Neural cell (in vitro differentiated cells): Measurements from ENCODE around the gene PLD3.

Experiments
- EZH2 ChIP-seq: fragments of 200-600, 300-800 bp; shearing (Covaris generic), sonication (generic); IDR thresholded peaks from 2 replicates; pipeline ENCODE4 v1.6.1; 2014; ENCODE audit warnings: antibody characterized with exemption, low read length, borderline replicate concordance, mild to moderate bottlenecking; ENCODE audit not compliant: insufficient read depth, poor library complexity, severe bottlenecking
- TF ChIP-seq, protein P1 (sequence below): fragments of 450-650 bp; IDR thresholded peaks from 2 replicates; pipeline ENCODE4 v1.5.1; 2014; ENCODE audit warnings: antibody characterized with exemption, mild to moderate bottlenecking, moderate library complexity; ENCODE audit not compliant: poor library complexity, severe bottlenecking
- TF ChIP-seq, protein P2 (sequence below): IDR thresholded peaks from 2 replicates; pipeline ENCODE4 v1.6.1; 2012; ENCODE audit warnings: borderline replicate concordance

DNA sequence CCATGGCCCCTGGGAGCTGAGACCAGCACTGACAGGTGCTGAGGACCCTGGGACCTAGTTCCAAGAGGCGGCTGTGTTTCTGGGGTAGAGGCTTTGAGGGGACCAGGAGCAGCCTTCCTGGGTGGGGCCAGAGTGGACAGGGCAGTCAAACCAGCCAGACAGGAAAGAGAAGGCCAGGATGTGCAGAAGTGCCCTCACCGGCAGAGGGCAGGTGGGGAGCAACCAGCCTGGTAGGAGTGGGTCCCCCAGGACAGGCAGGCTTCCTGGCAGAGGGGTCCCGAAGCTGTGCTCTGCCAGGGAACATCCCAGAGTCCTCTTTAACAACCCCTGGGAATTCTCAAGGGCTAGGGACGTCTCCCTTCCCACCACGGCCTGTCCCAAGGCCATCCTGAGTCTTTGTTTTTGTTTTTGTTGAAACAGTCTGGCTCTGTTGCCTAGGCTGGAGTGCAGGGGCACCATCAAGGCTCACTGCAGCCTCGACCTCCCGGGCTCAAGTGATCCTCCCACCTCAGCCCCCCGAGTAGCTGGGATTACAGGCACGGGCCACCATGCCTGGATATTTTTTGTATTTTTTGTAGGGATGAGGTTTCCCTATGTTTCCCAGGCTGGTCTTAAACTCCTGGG lies 44.5 kb downstream of the PLD3 start:
- no peak for TF ChIP-seq EZH2
- TF ChIP-seq, protein P1, sequence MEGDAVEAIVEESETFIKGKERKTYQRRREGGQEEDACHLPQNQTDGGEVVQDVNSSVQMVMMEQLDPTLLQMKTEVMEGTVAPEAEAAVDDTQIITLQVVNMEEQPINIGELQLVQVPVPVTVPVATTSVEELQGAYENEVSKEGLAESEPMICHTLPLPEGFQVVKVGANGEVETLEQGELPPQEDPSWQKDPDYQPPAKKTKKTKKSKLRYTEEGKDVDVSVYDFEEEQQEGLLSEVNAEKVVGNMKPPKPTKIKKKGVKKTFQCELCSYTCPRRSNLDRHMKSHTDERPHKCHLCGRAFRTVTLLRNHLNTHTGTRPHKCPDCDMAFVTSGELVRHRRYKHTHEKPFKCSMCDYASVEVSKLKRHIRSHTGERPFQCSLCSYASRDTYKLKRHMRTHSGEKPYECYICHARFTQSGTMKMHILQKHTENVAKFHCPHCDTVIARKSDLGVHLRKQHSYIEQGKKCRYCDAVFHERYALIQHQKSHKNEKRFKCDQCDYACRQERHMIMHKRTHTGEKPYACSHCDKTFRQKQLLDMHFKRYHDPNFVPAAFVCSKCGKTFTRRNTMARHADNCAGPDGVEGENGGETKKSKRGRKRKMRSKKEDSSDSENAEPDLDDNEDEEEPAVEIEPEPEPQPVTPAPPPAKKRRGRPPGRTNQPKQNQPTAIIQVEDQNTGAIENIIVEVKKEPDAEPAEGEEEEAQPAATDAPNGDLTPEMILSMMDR: no peak
- TF ChIP-seq, protein P2, sequence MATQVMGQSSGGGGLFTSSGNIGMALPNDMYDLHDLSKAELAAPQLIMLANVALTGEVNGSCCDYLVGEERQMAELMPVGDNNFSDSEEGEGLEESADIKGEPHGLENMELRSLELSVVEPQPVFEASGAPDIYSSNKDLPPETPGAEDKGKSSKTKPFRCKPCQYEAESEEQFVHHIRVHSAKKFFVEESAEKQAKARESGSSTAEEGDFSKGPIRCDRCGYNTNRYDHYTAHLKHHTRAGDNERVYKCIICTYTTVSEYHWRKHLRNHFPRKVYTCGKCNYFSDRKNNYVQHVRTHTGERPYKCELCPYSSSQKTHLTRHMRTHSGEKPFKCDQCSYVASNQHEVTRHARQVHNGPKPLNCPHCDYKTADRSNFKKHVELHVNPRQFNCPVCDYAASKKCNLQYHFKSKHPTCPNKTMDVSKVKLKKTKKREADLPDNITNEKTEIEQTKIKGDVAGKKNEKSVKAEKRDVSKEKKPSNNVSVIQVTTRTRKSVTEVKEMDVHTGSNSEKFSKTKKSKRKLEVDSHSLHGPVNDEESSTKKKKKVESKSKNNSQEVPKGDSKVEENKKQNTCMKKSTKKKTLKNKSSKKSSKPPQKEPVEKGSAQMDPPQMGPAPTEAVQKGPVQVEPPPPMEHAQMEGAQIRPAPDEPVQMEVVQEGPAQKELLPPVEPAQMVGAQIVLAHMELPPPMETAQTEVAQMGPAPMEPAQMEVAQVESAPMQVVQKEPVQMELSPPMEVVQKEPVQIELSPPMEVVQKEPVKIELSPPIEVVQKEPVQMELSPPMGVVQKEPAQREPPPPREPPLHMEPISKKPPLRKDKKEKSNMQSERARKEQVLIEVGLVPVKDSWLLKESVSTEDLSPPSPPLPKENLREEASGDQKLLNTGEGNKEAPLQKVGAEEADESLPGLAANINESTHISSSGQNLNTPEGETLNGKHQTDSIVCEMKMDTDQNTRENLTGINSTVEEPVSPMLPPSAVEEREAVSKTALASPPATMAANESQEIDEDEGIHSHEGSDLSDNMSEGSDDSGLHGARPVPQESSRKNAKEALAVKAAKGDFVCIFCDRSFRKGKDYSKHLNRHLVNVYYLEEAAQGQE: no peak
